ENCODE data around the gene SNTN.

The SNTN gene

GRCh38 chr3:63654211-63654610, 1.7 kb downstream of the SNTN start:
- no peaks in the 10 kb centered on the region for H3K9me3 ChIP-seq
- H3K4me1 ChIP-seq = no peaks in the 10 kb centered on the region
- in situ Hi-C loops (cut with MboI; ENCODE audit: low sequenced_read_pairs) = no loop called here
- H3K4me3 ChIP-seq = no peak overlapping the region
- H3K36me3 ChIP-seq (replicated peaks) = no peaks in the 10 kb centered on the region
- no peak for DNase-seq (ENCODE audit: low spot score in 2 of 2)
- no peaks in the 10 kb centered on the region; the same call in 1 of the 2 replicates for H3K27me3 ChIP-seq (ENCODE audit: low read depth)

- H3K4me1 ChIP-seq = no peaks in the 10 kb centered on the region
- H3K27me3 ChIP-seq (ENCODE audit: low read depth) = no peaks in the 10 kb centered on the region; the same call in none of the 2 replicates
- H3K36me3 ChIP-seq (replicated peaks) = no peaks in the 10 kb centered on the region
- no peaks in the 10 kb centered on the region for H3K9me3 ChIP-seq
- no peak for DNase-seq (ENCODE audit: low spot score in 2 of 2)
- in situ Hi-C loops (cut with MboI; ENCODE audit: low sequenced_read_pairs) = no loop called here
- no peak overlapping the region for H3K4me3 ChIP-seq
Measured at GRCh38 chr3:63654931-63655330, 2.5 kb downstream of the SNTN start.

- in situ Hi-C loops (cut with MboI; ENCODE audit: low sequenced_read_pairs) = no loop called here
- no peaks in the 10 kb centered on the region for H3K9me3 ChIP-seq
- no peaks in the 10 kb centered on the region for H3K4me1 ChIP-seq
- DNase-seq (ENCODE audit: low spot score in 2 of 2) = no peak
- H3K4me3 ChIP-seq = no peak overlapping the region
- H3K36me3 ChIP-seq (replicated peaks) = no peaks in the 10 kb centered on the region
- H3K27me3 ChIP-seq (ENCODE audit: low read depth) = no peaks in the 10 kb centered on the region; the same call in none of the 2 replicates
Measured at GRCh38 chr3:63655519-63655918, 3.0 kb downstream of the SNTN start.

- H3K36me3 ChIP-seq (replicated peaks) = no peaks in the 10 kb centered on the region
- DNase-seq (ENCODE audit: low spot score in 2 of 2) = no peak
- no peaks in the 10 kb centered on the region for H3K9me3 ChIP-seq
- in situ Hi-C loops (cut with MboI; ENCODE audit: low sequenced_read_pairs) = no loop called here
- H3K4me3 ChIP-seq = no peak overlapping the region
- H3K4me1 ChIP-seq = no peaks in the 10 kb centered on the region
- H3K27me3 ChIP-seq (ENCODE audit: low read depth) = no peaks in the 10 kb centered on the region; the same call in none of the 2 replicates
Measured at GRCh38 chr3:63656786-63657185, 4.3 kb downstream of the SNTN start.

- H3K9me3 ChIP-seq = no peaks in the 10 kb centered on the region
- H3K27me3 ChIP-seq (ENCODE audit: low read depth) = no peaks in the 10 kb centered on the region; the same call in 1 of the 2 replicates
- DNase-seq (ENCODE audit: low spot score in 2 of 2) = no peak
- no peak overlapping the region for H3K4me3 ChIP-seq
- no peaks in the 10 kb centered on the region for H3K4me1 ChIP-seq
- in situ Hi-C loops (cut with MboI; ENCODE audit: low sequenced_read_pairs) = no loop called here
- H3K36me3 ChIP-seq (replicated peaks) = no peaks in the 10 kb centered on the region
Measured at GRCh38 chr3:63661242-63661641, 8.8 kb downstream of the SNTN start.

GRCh38 chr3:63662011-63662410, 9.5 kb downstream of the SNTN start:
- no peak for DNase-seq (ENCODE audit: low spot score in 2 of 2)
- Histone ChIP-seq H3K4me1 (no peaks in the 10 kb centered on the region), H3K9me3 (no peaks in the 10 kb centered on the region), H3K4me3 (no peak overlapping the region), H3K27me3 (ENCODE audit: low read depth) (no peaks in the 10 kb centered on the region; the same call in 1 of the 2 replicates), H3K36me3 (replicated peaks) (no peaks in the 10 kb centered on the region)
- in situ Hi-C loops (cut with MboI; ENCODE audit: low sequenced_read_pairs) = no loop called here

- in situ Hi-C loops (cut with MboI; ENCODE audit: low sequenced_read_pairs) = no loop called here
- H3K9me3 ChIP-seq = no peaks in the 10 kb centered on the region
- no peaks in the 10 kb centered on the region; the same call in 1 of the 2 replicates for H3K27me3 ChIP-seq (ENCODE audit: low read depth)
- no peaks in the 10 kb centered on the region for H3K36me3 ChIP-seq (replicated peaks)
- H3K4me1 ChIP-seq = no peaks in the 10 kb centered on the region
- H3K4me3 ChIP-seq = no peak overlapping the region
- DNase-seq (ENCODE audit: low spot score in 2 of 2) = no peak
Measured at GRCh38 chr3:63662500-63662899, 10.0 kb downstream of the SNTN start.

GRCh38 chr3:63670544-63670943, 18.1 kb downstream of the SNTN start:
- no peaks in the 10 kb centered on the region for H3K9me3 ChIP-seq
- no peaks in the 10 kb centered on the region for H3K27me3 ChIP-seq (ENCODE audit: low read depth)
- DNase-seq (ENCODE audit: low spot score in 2 of 2) = no peak
- H3K4me1 ChIP-seq = no peaks in the 10 kb centered on the region
- H3K36me3 ChIP-seq (replicated peaks) = no peaks in the 10 kb centered on the region
- H3K4me3 ChIP-seq = no peak overlapping the region
- in situ Hi-C loops (cut with MboI; ENCODE audit: low sequenced_read_pairs) = no loop called here

- Histone ChIP-seq H3K27me3 (ENCODE audit: low read depth) (no peaks in the 10 kb centered on the region), H3K4me3 (no peak overlapping the region), H3K36me3 (replicated peaks) (no peaks in the 10 kb centered on the region), H3K4me1 (no peaks in the 10 kb centered on the region), H3K9me3 (no peaks in the 10 kb centered on the region)
- in situ Hi-C loops (cut with MboI; ENCODE audit: low sequenced_read_pairs) = no loop called here
- DNase-seq (ENCODE audit: low spot score in 2 of 2) = no peak
Measured at GRCh38 chr3:63673111-63673510, 20.6 kb downstream of the SNTN start.

- Histone ChIP-seq H3K36me3 (replicated peaks) (no peaks in the 10 kb centered on the region), H3K4me1 (no peaks in the 10 kb centered on the region), H3K27me3 (ENCODE audit: low read depth) (no peaks in the 10 kb centered on the region), H3K9me3 (no peaks in the 10 kb centered on the region), H3K4me3 (no peak overlapping the region)
- in situ Hi-C loops (cut with MboI; ENCODE audit: low sequenced_read_pairs) = no loop called here
- no peak for DNase-seq (ENCODE audit: low spot score in 2 of 2)
Measured at GRCh38 chr3:63674586-63674985, 22.1 kb downstream of the SNTN start.

- Histone ChIP-seq H3K36me3 (replicated peaks) (no peaks in the 10 kb centered on the region), H3K27me3 (ENCODE audit: low read depth) (no peaks in the 10 kb centered on the region), H3K4me1 (no peaks in the 10 kb centered on the region), H3K9me3 (no peaks in the 10 kb centered on the region), H3K4me3 (no peak overlapping the region)
- DNase-seq (ENCODE audit: low spot score in 2 of 2) = no peak
- in situ Hi-C loops (cut with MboI; ENCODE audit: low sequenced_read_pairs) = no loop called here
Measured at GRCh38 chr3:63679186-63679585, 26.7 kb downstream of the SNTN start.

GRCh38 chr3:63684081-63684480, 31.6 kb downstream of the SNTN start:
- H3K27me3 ChIP-seq (ENCODE audit: low read depth) = no peaks in the 10 kb centered on the region
- H3K4me1 ChIP-seq = no peaks in the 10 kb centered on the region
- in situ Hi-C loops (cut with MboI; ENCODE audit: low sequenced_read_pairs) = no loop called here
- H3K4me3 ChIP-seq = no peak overlapping the region
- H3K36me3 ChIP-seq (replicated peaks) = no peaks in the 10 kb centered on the region
- H3K9me3 ChIP-seq = no peaks in the 10 kb centered on the region
- no peak for DNase-seq (ENCODE audit: low spot score in 2 of 2)

- Histone ChIP-seq H3K4me3 (no peak overlapping the region), H3K4me1 (no peaks in the 10 kb centered on the region), H3K9me3 (no peaks in the 10 kb centered on the region), H3K36me3 (replicated peaks) (no peaks in the 10 kb centered on the region), H3K27me3 (ENCODE audit: low read depth) (no peaks in the 10 kb centered on the region)
- in situ Hi-C loops (cut with MboI; ENCODE audit: low sequenced_read_pairs) = no loop called here
- no peak for DNase-seq (ENCODE audit: low spot score in 2 of 2)
Measured at GRCh38 chr3:63685340-63685739, 32.9 kb downstream of the SNTN start.

- Histone ChIP-seq H3K4me3 (no peak overlapping the region), H3K36me3 (replicated peaks) (no peaks in the 10 kb centered on the region), H3K9me3 (no peaks in the 10 kb centered on the region), H3K27me3 (ENCODE audit: low read depth) (no peaks in the 10 kb centered on the region), H3K4me1 (no peaks in the 10 kb centered on the region)
- in situ Hi-C loops (cut with MboI; ENCODE audit: low sequenced_read_pairs) = no loop called here
- no peak for DNase-seq (ENCODE audit: low spot score in 2 of 2)
Measured at GRCh38 chr3:63687278-63688225, 35.1 kb downstream of the SNTN start.

Data from HAP-1 (cell line).